WERI-Rb-1 (cell line): Measurements from ENCODE around the gene NPFFR1.

ENCODE experiments used
- DNase-seq: peaks from one replicate; pipeline ENCODE4 v3.0.0-alpha.2; 2020
- H3K27ac ChIP-seq: fragments of 250-450 bp; sonication (Bioruptor Pico); 2 replicates; pipeline ENCODE4 v1.5.1; 2020; ENCODE audit warnings: mild to moderate bottlenecking, moderate library complexity
- H3K27me3 ChIP-seq: fragments of 250-450 bp; sonication (Bioruptor Pico); 2 replicates; pipeline ENCODE4 v1.5.1; 2021; ENCODE audit warnings: mild to moderate bottlenecking, low read depth, moderate library complexity; ENCODE audit not compliant: insufficient read depth, severe bottlenecking
- H3K36me3 ChIP-seq: fragments of 250-450 bp; sonication (Bioruptor Pico); 2 replicates; pipeline ENCODE4 v1.5.1; 2020; ENCODE audit warnings: mild to moderate bottlenecking, moderate library complexity
- H3K4me3 ChIP-seq: 2 replicates; pipeline ENCODE4 v1.5.1; 2011; ENCODE audit warnings: low read depth, mild to moderate bottlenecking, control low read depth, low read length
- H3K9me3 ChIP-seq: fragments of 250-450 bp; sonication (Bioruptor Pico); 2 replicates; pipeline ENCODE4 v1.5.1; 2021; ENCODE audit warnings: mild to moderate bottlenecking, moderate library complexity; ENCODE audit not compliant: severe bottlenecking
- TF ChIP-seq, protein P1 (sequence below): IDR thresholded peaks from 2 replicates; pipeline ENCODE4 v1.5.1; 2011; ENCODE audit warnings: low read depth, mild to moderate bottlenecking, control low read depth, inconsistent platforms, low read length

Gene NPFFR1, protein sequence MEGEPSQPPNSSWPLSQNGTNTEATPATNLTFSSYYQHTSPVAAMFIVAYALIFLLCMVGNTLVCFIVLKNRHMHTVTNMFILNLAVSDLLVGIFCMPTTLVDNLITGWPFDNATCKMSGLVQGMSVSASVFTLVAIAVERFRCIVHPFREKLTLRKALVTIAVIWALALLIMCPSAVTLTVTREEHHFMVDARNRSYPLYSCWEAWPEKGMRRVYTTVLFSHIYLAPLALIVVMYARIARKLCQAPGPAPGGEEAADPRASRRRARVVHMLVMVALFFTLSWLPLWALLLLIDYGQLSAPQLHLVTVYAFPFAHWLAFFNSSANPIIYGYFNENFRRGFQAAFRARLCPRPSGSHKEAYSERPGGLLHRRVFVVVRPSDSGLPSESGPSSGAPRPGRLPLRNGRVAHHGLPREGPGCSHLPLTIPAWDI

DNA sequence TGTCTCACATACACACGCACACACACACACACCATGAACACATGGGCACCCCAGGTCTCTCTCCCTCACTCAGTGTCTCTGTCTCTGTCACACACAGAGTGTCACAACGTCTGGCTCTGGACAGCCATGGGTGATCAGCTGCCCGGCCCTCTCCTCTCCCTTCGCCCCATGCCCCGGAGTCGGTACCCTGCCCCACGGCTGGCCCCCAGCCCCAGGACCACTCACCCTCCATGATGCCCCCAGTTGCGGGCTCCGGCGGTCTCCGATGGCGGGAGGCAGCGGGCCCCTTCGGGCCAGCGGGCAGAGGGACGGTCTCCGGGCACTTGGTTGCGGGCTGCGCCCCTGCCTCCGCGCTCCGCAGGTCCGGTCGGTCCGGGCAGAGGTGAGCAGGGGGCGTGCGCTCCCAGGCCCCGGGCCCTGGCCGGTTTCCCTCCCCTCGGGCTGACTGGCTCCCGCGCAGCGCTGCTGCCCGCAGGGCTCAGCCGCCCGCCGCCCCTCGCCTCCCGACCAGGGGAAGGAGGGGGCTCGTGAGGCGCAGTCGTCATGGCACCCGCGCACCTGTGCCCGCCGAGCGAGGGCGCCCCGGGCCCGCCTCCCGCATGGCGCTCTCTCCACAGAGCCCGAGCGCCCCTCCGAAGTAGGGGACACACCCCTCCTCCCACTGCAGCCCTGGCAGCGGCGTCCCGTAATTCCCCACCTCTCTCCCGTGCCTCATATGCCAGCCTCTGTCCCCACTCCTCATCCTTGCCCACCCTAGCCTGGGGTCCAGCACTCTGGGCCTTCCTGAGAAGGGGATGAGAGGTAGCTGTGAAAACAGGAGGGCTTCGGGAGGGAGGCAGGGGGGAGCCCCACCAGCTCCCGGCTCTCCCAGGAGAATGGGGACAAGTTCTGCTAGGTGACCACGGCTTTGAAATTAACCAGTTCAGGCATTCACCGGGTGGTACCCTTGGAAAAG is at the start of gene NPFFR1:
TSS of gene NPFFR1 (minus strand) at position 560 of the 955 bp plus-strand sequence. CDS start at position 232, 328 bp downstream.
- H3K27me3 ChIP-seq, result no peaks in the 10 kb centered on the region
- H3K4me3 ChIP-seq, result no peak within 1 kb of the TSS
- DNase-seq, result no peak
- H3K36me3 ChIP-seq, result no peaks in the 10 kb centered on the region
- no peak within 1 kb of the TSS for H3K27ac ChIP-seq
- TF ChIP-seq, protein P1, sequence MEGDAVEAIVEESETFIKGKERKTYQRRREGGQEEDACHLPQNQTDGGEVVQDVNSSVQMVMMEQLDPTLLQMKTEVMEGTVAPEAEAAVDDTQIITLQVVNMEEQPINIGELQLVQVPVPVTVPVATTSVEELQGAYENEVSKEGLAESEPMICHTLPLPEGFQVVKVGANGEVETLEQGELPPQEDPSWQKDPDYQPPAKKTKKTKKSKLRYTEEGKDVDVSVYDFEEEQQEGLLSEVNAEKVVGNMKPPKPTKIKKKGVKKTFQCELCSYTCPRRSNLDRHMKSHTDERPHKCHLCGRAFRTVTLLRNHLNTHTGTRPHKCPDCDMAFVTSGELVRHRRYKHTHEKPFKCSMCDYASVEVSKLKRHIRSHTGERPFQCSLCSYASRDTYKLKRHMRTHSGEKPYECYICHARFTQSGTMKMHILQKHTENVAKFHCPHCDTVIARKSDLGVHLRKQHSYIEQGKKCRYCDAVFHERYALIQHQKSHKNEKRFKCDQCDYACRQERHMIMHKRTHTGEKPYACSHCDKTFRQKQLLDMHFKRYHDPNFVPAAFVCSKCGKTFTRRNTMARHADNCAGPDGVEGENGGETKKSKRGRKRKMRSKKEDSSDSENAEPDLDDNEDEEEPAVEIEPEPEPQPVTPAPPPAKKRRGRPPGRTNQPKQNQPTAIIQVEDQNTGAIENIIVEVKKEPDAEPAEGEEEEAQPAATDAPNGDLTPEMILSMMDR, result no peak
- peaks cover 3% of the 10 kb centered on the region for H3K9me3 ChIP-seq

DNA sequence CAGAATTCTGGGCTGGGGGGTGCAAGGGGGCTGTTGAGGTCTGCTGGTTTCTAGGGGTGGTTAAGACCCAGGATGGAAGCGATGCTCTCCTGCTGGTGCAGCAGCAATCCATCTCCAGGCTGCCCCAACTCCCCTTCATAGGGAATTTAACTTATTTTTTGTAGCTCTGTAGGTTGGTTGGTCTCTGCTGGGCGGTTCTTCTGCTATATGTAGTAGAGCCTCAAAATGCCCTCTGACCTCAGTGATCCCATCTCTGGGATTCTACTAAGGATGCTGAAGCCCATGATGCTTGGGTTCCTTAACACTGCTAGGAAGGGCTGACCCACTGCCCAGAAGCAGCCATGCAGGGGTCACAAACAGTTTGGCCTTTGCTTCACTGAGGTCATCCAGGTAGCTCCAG is 49.5 kb upstream of the NPFFR1 start:
- no peaks in the 10 kb centered on the region for H3K9me3 ChIP-seq
- TF ChIP-seq, protein P1, result no peak
- H3K4me3 ChIP-seq, result no peak overlapping the region
- no peak for DNase-seq
- H3K27me3 ChIP-seq, result no peaks in the 10 kb centered on the region
- H3K27ac ChIP-seq, result no peak overlapping the region
- H3K36me3 ChIP-seq, result peaks cover 5% of the 10 kb centered on the region

DNA sequence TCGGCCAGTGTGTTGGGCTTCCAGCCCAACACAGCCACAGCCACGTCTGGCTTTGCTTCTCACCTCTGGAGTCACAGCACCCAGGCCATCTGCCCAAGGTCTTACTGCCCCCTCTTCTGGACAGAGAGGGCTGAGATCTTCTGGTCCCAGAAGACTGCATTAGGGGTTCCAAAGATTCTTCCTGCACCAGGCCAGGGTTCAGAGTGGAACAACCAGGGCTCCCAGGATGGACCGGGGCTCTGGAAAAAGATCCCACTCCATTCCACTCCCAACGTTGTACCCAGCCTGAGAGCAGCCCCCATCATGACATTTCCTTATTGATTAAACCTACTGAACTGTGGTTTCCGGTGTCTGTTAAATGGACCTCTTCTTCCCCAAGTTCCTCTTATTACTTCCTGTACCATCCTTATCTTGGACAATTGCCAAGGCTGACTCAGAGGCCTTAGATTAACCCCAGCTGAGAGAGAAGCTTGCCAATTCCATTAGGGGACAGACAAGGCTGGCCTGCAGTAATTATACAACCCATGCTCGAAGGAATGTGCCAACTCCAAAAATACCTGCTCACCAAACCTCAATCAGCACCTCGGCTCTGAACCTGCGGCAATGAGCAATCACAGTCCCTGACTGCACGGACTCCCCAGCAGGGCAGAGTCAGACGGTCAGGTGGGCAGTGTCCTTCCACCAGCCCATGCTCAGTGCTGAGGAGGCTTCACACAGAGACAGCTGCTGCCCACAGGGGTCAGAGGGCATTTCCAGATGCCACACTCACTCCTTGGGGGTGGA is 47.9 kb upstream of the NPFFR1 start:
- Histone ChIP-seq H3K27me3 (no peaks in the 10 kb centered on the region), H3K36me3 (no peaks in the 10 kb centered on the region), H3K4me3 (no peak overlapping the region), H3K9me3 (no peaks in the 10 kb centered on the region), H3K27ac (no peak overlapping the region)
- peak; percentile 35 for DNase-seq
- TF ChIP-seq, protein P1, result peak; percentile 40; the same call in 1 of the 2 replicates

DNA sequence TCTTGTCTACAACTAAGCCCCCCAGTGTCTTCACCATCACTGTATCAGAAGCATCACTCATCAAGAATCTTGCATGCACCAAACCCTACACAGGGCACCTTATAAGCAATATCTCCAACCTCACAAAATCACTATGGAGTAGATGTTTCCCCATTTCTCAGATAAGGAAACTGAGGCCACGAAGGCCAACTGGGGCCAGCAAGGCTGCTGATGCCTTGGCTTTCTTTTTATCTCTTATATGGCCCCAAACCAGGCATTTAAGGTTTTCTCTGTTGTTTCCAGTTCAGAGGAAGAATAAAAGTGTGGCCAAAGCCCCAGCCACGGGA is 47.3 kb upstream of the NPFFR1 start:
- DNase-seq, result no peak
- Histone ChIP-seq H3K27ac (no peak overlapping the region), H3K36me3 (no peaks in the 10 kb centered on the region), H3K27me3 (no peaks in the 10 kb centered on the region), H3K9me3 (no peaks in the 10 kb centered on the region), H3K4me3 (no peak overlapping the region)
- TF ChIP-seq, protein P1, result no peak

DNA sequence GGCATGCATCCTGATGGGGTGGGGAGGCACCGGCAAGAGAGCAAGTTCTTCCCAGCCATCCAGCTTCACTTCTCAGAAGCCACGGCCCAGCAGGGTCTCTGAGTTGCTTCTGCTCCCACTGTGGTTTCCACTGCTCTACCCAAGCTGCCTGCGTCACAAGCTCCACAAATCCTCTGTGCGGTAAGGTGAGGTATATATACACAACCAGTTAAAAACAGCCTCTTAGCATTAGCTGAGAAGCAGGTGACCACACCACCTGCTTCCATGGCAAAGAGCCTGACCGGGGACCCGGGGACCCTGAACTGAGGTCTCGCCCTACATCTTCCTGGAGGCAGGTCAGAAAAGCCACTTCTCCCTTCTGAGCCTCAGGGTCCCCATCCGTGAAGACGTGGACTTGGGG is 46.9 kb upstream of the NPFFR1 start:
- Histone ChIP-seq H3K27ac (no peak overlapping the region), H3K27me3 (no peaks in the 10 kb centered on the region)

More for the DNA sequence above, 46.9 kb upstream of the NPFFR1 start:
- H3K4me3 ChIP-seq, result no peak overlapping the region
- H3K36me3 ChIP-seq, result no peaks in the 10 kb centered on the region
- TF ChIP-seq, protein P1, result no peak
- no peaks in the 10 kb centered on the region for H3K9me3 ChIP-seq
- no peak for DNase-seq
